ENCODE results near the gene FKBP5. TPM values are rescaled to one million over a fixed set of nuclear protein-coding genes. Genes with fewer than 3 reads are reported as not detected.

Gene FKBP5
- total RNA-seq, 1 donor from 2014 or later, result 9.7 TPM

GRCh38 chr6:35650015-35650414 lies 38.7 kb downstream of the FKBP5 start:
- no peak for TF ChIP-seq CTCF (IDR thresholded peaks at IDR 0.05; ENCODE audit: insufficient read depth, low read length, poor library complexity, severe bottlenecking)

GRCh38 chr6:35648203-35648602 lies 40.5 kb downstream of the FKBP5 start:
- no peak for TF ChIP-seq CTCF (IDR thresholded peaks at IDR 0.05; ENCODE audit: insufficient read depth, low read length, poor library complexity, severe bottlenecking)

More at GRCh38 chr6:35650015-35650414, 38.7 kb downstream of the FKBP5 start:
- Histone ChIP-seq H3K27me3 (ENCODE audit: control insufficient read depth, insufficient read depth, low read length) (no peaks in the 10 kb centered on the region), H3K36me3 (ENCODE audit: control insufficient read depth, insufficient read depth, low read length) (no peaks in the 10 kb centered on the region), H3K4me3 (ENCODE audit: low read depth, low read length) (no peak overlapping the region)
- no peak for DNase-seq (ENCODE audit: low read depth)

DNA sequence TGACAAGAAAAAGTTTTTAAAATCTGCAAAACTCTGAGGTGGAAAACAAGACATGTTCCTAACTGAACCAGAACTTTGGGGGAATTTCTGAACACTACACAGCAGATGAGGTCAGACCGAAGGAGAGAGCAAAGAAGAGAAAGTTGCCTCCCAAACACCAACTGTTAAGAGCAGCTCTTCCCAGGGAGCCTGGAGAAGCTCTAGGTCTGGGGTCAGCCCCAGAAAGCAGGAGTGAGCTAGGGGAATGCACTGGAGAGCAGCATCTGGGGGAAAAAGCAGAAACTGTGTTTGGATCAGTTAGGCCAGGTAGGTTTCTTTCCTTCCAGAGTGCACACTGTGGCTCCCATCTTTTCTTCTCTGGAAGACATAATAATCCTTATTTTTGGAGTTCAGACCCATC lies 41.3 kb downstream of the FKBP5 start:
- H3K4me3 ChIP-seq (ENCODE audit: low read depth, low read length), result no peak overlapping the region
- H3K27me3 ChIP-seq (ENCODE audit: control insufficient read depth, insufficient read depth, low read length), result no peaks in the 10 kb centered on the region
- H3K36me3 ChIP-seq (ENCODE audit: control insufficient read depth, insufficient read depth, low read length), result no peaks in the 10 kb centered on the region
- no peak for DNase-seq (ENCODE audit: low read depth)
- no peak for TF ChIP-seq CTCF (IDR thresholded peaks at IDR 0.05; ENCODE audit: insufficient read depth, low read length, poor library complexity, severe bottlenecking)

More at GRCh38 chr6:35648203-35648602, 40.5 kb downstream of the FKBP5 start:
- H3K27me3 ChIP-seq (ENCODE audit: control insufficient read depth, insufficient read depth, low read length), result no peaks in the 10 kb centered on the region
- H3K4me3 ChIP-seq (ENCODE audit: low read depth, low read length), result no peak overlapping the region
- DNase-seq (ENCODE audit: low read depth), result no peak
- no peaks in the 10 kb centered on the region for H3K36me3 ChIP-seq (ENCODE audit: control insufficient read depth, insufficient read depth, low read length)

GRCh38 chr6:35643162-35643535 lies 45.6 kb downstream of the FKBP5 start:
- DNase-seq (ENCODE audit: low read depth), result no peak
- no peak overlapping the region for H3K4me3 ChIP-seq (ENCODE audit: low read depth, low read length)
- no peaks in the 10 kb centered on the region for H3K36me3 ChIP-seq (ENCODE audit: control insufficient read depth, insufficient read depth, low read length)
- no peak for TF ChIP-seq CTCF (IDR thresholded peaks at IDR 0.05; ENCODE audit: insufficient read depth, low read length, poor library complexity, severe bottlenecking)
- no peaks in the 10 kb centered on the region for H3K27me3 ChIP-seq (ENCODE audit: control insufficient read depth, insufficient read depth, low read length)

DNA sequence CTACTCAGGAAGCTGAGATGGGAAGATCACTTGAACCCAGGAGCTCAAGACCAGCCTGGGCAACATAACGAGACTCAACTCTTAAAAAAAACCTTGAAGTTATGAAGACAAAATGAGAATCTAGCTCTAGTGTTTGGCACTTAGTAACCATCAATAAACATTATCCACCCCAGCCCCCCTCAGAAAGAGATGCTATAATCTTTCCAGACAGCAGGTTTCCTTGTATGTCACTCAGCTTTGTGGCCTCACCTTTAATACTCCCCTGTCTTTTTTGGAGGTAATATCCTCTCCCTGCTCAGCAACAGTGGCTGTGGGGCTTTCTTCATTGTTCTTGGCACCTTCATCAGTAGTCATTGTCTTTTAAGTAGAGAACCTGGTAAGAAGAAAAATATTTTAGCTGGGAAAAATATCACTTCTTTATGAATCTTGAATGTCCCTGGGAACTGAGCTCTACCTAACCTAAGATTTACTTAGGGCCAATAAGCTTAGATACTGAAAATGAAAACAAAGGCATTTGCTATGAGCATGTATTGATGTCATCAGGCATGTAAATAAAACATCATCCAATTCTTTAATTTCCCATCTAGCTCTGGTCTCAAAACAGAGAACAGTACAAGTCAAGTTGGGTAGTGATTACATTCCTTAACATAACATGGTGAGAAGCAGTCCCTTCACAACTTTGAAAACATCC lies 46.1 kb downstream of the FKBP5 start:
- DNase-seq (ENCODE audit: low read depth), result no peak
- TF ChIP-seq CTCF (IDR thresholded peaks at IDR 0.05; ENCODE audit: insufficient read depth, low read length, poor library complexity, severe bottlenecking), result no peak
- no peak overlapping the region for H3K4me3 ChIP-seq (ENCODE audit: low read depth, low read length)
- H3K36me3 ChIP-seq (ENCODE audit: control insufficient read depth, insufficient read depth, low read length), result no peaks in the 10 kb centered on the region
- H3K27me3 ChIP-seq (ENCODE audit: control insufficient read depth, insufficient read depth, low read length), result no peaks in the 10 kb centered on the region

Data from kidney epithelial cell (primary cell).